ENCODE data around the gene TENM4.

- TF ChIP-seq POLR2AphosphoS5 (IDR thresholded peaks at IDR 0.05) (no peak), CTCF (IDR thresholded peaks at IDR 0.05) (no peak)
These were observed 199.0 kb downstream of the TENM4 start for GRCh38 chr11:79241852-79242241.
